GM19397 (cell line): ENCODE data around the gene C1QTNF5.
A peak's percentile ranks its signal among the peaks of the same experiment; 100 is the strongest.
"Not testable (repeated sequence)": the region's sequence is repeated elsewhere in the genome, so short reads cannot be mapped to it uniquely, and the experiment has no call there.

Source experiments
- ATAC-seq: cut with Tn5 transposase; IDR thresholded peaks from one replicate; pipeline ENCODE4 v1.9.1; 2021; ENCODE audit warnings: mild to moderate bottlenecking, moderate library complexity; ENCODE audit not compliant: unreplicated experiment

C1QTNF5 gene

GRCh38 chr11:119340335-119341221, at the start of gene C1QTNF5:
Gene C1QTNF5, minus strand, starts transcription at chr11:119340883. Its CDS starts 486 bp downstream, at chr11:119340397.
- ATAC-seq = no peak

GRCh38 chr11:119389611-119390254, 49.0 kb upstream of the C1QTNF5 start:
- ATAC-seq = no peak

- no peak for ATAC-seq
Measured at GRCh38 chr11:119388103-119388502, 47.4 kb upstream of the C1QTNF5 start.

- no peak for ATAC-seq
Measured at GRCh38 chr11:119384332-119384731, 43.6 kb upstream of the C1QTNF5 start.

- ATAC-seq = not testable (repeated sequence)
Measured at GRCh38 chr11:119382513-119382912, 41.8 kb upstream of the C1QTNF5 start.

- no peak for ATAC-seq
Measured at GRCh38 chr11:119382101-119382500, 41.4 kb upstream of the C1QTNF5 start.

- peak; percentile 98 for ATAC-seq
Measured at GRCh38 chr11:119381181-119381988, 40.7 kb upstream of the C1QTNF5 start, which contains the start of gene USP2. Gene USP2, minus strand, starts transcription at chr11:119381690. Its CDS starts 8,210 bp downstream, at chr11:119373480.

- no peak for ATAC-seq
Measured at GRCh38 chr11:119380827-119381180, 40.1 kb upstream of the C1QTNF5 start.

- ATAC-seq = no peak
Measured at GRCh38 chr11:119380160-119380826, 39.6 kb upstream of the C1QTNF5 start.

GRCh38 chr11:119378851-119379465, 38.3 kb upstream of the C1QTNF5 start:
- no peak for ATAC-seq

- no peak for ATAC-seq
Measured at GRCh38 chr11:119377961-119378667, 37.4 kb upstream of the C1QTNF5 start.

- ATAC-seq = no peak
Measured at GRCh38 chr11:119377112-119377901, 36.6 kb upstream of the C1QTNF5 start.

- no peak for ATAC-seq
Measured at GRCh38 chr11:119376197-119376847, 35.6 kb upstream of the C1QTNF5 start.

- ATAC-seq = no peak
Measured at GRCh38 chr11:119375337-119376196, 34.9 kb upstream of the C1QTNF5 start.

- no peak for ATAC-seq
Measured at GRCh38 chr11:119374632-119375336, 34.1 kb upstream of the C1QTNF5 start.

- no peak for ATAC-seq
Measured at GRCh38 chr11:119373921-119374631, 33.4 kb upstream of the C1QTNF5 start.
